ENCODE results near the gene CBFB.

DNA sequence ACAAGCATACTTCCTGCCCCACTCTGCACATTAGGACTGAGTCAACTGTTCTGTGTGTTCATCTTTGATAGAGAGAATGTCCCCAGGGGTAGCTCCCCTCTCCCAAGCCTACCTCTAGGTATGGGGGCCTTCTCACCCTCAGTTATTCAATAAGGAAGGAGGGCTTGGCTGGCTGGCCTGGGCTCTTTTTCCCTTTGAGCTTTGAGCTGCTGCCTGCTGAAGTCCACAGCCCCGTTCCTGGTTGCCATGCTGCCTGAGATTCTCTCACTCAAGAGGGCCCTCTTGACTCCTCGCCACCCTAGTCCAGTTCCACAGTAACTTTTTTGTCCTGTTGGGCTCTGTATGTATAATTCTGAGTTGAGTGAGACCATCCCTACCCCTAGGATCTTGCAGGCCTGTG lies 116.8 kb downstream of the CBFB start:
- no peak for TF ChIP-seq POLR2A (IDR thresholded peaks at IDR 0.05)
- TF ChIP-seq, protein P1, sequence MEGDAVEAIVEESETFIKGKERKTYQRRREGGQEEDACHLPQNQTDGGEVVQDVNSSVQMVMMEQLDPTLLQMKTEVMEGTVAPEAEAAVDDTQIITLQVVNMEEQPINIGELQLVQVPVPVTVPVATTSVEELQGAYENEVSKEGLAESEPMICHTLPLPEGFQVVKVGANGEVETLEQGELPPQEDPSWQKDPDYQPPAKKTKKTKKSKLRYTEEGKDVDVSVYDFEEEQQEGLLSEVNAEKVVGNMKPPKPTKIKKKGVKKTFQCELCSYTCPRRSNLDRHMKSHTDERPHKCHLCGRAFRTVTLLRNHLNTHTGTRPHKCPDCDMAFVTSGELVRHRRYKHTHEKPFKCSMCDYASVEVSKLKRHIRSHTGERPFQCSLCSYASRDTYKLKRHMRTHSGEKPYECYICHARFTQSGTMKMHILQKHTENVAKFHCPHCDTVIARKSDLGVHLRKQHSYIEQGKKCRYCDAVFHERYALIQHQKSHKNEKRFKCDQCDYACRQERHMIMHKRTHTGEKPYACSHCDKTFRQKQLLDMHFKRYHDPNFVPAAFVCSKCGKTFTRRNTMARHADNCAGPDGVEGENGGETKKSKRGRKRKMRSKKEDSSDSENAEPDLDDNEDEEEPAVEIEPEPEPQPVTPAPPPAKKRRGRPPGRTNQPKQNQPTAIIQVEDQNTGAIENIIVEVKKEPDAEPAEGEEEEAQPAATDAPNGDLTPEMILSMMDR (IDR thresholded peaks at IDR 0.05), result no peak

All from lower leg skin (tissue), 3 donors.